Mammary epithelial cell (primary cell): ENCODE measurements around the gene SARDH.

ENCODE experiments used
- EZH2 ChIP-seq: IDR thresholded peaks from 2 replicates; pipeline ENCODE4 v1.6.1; 2012; ENCODE audit warnings: low read length, inconsistent platforms, borderline replicate concordance
- TF ChIP-seq, protein P1 (sequence below), 2 donors: IDR thresholded peaks in 1 of 2; conservative IDR thresholded peaks in 1 of 2; 2 replicates each; pipeline ENCODE4 v1.5.1; 2011 to 2012; ENCODE audit warnings: inconsistent platforms in 2 of 2, low read length in 2 of 2, mild to moderate bottlenecking in 2 of 2, control low read depth in 1 of 2, low read depth in 1 of 2; ENCODE audit not compliant: insufficient read depth in 1 of 2; ENCODE audit errors: extremely low read depth in 1 of 2

DNA sequence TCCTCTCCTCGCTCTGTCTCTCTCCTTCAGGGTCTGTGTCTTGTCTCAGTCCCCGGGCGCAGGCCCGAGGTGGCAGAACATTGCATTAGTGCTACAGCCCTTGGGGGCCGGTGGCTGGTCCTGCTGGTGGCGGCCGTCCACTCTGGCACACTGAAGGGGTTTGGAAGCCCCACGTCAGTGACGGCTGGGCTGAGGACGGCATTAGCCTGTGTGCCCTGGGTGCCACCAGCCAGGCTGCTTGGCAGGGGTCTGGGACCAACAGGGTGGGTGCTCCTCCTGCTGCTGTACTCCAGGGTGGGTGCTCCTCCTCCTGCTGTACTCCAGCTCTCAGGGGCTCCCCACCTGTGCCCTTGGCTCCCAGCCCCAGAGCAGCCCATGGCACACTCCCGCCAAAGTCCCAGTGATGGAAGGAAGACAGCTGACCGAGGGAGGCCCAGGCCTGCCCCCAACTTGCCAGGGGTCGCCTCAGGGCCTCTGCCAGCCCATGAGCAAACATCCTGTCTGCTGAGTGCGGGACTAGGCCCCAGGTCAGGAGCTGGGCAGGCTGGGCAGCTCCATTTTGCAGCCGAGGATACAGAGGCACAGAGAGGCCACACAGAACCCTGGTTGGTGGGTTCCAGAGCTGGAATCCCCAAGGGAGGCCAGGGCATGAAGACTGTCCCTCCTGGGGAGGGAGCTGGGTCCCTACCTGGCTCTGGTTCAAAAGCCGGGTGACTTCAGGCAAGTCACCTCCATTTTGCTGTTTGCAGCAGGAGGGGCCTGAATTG, 27.3 kb downstream of the SARDH start:
- TF ChIP-seq, protein P1, sequence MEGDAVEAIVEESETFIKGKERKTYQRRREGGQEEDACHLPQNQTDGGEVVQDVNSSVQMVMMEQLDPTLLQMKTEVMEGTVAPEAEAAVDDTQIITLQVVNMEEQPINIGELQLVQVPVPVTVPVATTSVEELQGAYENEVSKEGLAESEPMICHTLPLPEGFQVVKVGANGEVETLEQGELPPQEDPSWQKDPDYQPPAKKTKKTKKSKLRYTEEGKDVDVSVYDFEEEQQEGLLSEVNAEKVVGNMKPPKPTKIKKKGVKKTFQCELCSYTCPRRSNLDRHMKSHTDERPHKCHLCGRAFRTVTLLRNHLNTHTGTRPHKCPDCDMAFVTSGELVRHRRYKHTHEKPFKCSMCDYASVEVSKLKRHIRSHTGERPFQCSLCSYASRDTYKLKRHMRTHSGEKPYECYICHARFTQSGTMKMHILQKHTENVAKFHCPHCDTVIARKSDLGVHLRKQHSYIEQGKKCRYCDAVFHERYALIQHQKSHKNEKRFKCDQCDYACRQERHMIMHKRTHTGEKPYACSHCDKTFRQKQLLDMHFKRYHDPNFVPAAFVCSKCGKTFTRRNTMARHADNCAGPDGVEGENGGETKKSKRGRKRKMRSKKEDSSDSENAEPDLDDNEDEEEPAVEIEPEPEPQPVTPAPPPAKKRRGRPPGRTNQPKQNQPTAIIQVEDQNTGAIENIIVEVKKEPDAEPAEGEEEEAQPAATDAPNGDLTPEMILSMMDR (conservative IDR thresholded peaks at IDR 0.05 in 1 of 2, IDR thresholded peaks at IDR 0.05 in 1 of 2; ENCODE audit: extremely low read depth in 1 of 2, insufficient read depth in 1 of 2, low read depth in 1 of 2, low read length in 2 of 2): no peak
- TF ChIP-seq EZH2: no peak
